Suppressor macrophage treated with lipopolysaccharide for 4 hours (primary cell): Measurements from ENCODE around the gene MPDZ.

Experiments used
- DNase-seq: peaks from one replicate; pipeline ENCODE4 v3.0.0-alpha.2; 2020

The MPDZ gene

DNA sequence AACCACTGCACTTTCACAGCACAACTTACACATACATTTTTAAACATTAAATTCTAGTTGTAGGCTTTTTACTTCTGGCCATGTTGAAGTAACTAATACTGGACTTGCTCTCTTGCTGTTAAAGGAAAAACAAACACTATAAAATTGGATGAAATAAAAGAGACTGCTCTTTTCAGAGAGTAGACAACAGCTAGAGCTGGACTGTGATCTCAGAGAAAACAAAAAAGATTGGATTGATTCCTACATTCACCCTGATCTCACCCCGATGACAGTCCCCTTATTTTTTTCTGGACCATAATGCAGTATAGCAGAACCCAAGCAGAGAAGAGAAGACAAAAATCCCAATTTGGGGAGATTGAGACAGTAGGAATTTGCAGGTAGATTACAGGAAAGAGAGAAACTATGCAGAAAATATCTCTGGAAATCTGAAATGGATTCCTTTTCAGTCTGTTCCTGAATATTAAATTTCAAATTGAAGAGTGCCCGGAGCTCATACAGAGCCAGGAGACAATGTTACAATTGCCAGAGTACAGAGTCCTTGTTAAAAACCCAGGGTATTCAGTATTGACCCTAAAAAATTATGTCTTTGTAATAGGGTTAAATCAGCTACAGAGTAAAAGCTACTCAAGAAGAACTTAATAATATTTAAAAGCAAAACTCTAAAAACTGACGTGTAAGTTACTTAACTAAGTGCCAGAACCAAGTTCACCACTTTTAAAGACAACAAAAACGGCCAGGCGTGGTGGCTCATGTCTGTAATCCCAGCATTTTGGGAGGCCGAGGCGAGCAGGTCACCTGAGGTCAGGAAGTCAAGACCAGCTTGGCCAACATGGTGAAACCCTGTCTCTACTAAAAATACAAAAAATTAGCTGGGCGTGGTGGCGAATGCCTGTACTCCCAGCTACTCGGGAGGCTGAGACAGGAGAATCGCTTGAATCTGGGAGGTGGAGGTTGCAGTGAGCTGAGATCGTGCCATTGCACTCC, 208.6 kb downstream of the MPDZ start:
- DNase-seq: no peak

- no peak for DNase-seq
Measured at GRCh38 chr9:13069498-13069897, 210.0 kb downstream of the MPDZ start.

GRCh38 chr9:13064676-13065075, 214.8 kb downstream of the MPDZ start:
- no peak for DNase-seq

DNA sequence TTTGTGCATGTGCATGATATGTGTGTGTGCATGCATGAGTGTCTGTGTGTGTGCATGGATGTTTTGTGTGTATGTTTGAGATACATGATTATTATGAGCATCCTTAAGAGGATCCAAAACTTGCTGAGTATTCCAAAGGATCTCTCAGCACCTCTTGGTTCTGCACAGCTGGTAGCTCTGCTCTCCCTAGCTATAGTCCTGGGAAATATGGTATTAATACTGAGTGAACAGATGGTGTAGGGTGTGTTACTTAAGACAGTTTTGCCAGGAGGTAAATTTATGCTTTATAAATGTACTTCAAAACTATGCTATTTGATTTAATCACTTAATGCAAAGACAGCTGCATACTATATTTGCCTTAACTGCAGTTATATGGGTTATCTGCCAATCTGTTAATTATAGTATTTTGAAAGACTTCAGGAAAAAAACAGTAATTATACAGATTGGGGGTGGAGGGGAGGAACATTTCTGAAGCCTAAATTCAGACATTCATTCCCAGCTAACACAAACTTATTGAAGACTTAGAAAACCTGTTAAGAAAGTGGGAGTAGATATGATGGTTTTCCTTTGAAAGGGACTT, 215.5 kb downstream of the MPDZ start:
- no peak for DNase-seq

DNA sequence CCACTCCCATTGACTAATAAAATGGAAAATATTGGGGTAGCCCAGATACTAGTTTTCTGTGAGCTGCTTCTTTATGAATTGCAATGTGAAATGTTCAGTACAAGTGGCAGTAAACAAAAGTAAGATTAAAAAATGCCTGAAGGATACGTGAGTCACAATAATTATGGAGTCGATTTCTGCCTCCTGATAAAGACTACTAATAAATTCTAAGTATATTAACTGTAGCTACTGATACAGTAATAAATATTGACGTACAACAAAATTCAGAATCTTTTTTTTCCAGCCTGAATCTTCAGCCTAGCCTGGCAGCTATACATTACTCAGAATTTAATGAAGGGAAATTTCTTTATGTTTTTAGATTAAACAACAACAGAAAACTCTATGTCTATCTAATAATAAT, 218.1 kb downstream of the MPDZ start:
- DNase-seq: no peak
